Fibroblast of pulmonary artery (primary cell): ENCODE measurements around the gene DPP6.

Source experiments
- DNase-seq: peaks from one replicate; pipeline ENCODE4 v3.0.0-alpha.2; 2010; ENCODE audit warnings: low read depth
- H3K4me3 ChIP-seq: replicated peaks from 2 replicates; pipeline ENCODE4 v1.5.1; 2011; ENCODE audit warnings: low read depth, mild to moderate bottlenecking, control low read depth, low read length, moderate library complexity
- CTCF ChIP-seq: IDR thresholded peaks from 2 replicates; pipeline ENCODE4 v1.5.1; 2011; ENCODE audit warnings: mild to moderate bottlenecking, control low read depth, low read length, inconsistent platforms; ENCODE audit errors: missing control alignments

Gene DPP6

GRCh38 chr7:154255324-154255723 lies 203.1 kb downstream of the DPP6 start:
- H3K4me3 ChIP-seq = no peak overlapping the region
- TF ChIP-seq CTCF = no peak
- no peak for DNase-seq

DNA sequence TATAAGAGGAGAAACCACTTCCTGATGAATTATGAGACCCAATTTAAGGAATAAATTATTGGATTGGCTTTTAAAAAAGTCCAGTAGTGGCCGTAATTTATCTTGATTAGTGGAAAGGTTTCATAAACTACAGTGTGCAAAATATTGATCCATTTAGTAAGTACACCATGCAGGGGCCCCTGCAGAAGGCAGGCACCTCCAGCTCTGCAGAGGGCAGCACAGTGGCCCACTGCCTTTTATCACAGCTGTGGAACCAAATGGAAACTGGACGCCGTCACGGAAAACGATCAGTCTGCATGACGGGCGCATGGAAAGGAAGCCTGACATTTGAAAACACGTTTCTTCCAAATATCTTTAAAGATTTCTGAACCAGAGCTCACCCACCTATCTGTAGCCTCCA lies 204.0 kb downstream of the DPP6 start:
- TF ChIP-seq CTCF = no peak
- no peak for DNase-seq
- no peak overlapping the region for H3K4me3 ChIP-seq

DNA sequence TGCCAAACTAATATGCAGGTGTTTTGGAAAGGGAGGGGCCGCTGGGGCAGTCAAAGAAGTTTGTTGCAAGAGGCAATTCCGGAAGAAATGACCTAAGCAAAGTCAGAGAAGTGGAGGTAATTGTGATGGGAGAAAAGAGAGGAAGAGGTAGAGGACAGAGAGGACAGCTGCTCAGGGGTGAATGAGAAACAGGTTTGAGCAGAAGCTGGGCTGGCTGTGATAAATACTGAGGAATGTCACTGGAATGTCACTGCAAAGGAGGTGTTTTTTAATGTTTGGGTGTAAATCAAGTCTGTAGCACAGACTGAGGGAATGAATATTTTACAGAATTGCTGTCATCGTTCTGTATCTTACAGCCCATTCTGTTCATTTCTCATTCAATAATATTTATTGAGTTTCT lies 207.2 kb downstream of the DPP6 start:
- H3K4me3 ChIP-seq = no peak overlapping the region
- DNase-seq = no peak
- no peak for TF ChIP-seq CTCF

DNA sequence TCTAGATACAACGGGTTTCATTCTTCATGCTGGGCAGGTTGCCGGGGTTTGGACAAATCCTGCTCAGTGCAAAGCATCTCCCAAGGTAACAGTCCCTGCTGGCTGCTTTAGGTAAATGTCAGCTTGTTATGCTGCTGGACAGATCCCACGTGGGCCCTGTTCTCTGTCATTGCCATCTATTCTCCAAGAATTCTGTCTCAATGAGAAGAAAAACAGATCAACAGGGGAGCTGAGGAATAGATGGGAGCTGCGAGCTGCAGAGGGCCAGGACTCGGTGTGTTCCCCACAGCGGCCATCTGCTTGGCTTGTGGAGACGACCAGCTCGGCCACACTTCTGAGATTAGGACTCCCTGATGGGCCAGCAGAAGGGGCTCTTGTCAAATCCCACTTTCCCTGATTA lies 235.2 kb downstream of the DPP6 start:
- no peak for TF ChIP-seq CTCF
- H3K4me3 ChIP-seq = no peak overlapping the region
- DNase-seq = no peak

DNA sequence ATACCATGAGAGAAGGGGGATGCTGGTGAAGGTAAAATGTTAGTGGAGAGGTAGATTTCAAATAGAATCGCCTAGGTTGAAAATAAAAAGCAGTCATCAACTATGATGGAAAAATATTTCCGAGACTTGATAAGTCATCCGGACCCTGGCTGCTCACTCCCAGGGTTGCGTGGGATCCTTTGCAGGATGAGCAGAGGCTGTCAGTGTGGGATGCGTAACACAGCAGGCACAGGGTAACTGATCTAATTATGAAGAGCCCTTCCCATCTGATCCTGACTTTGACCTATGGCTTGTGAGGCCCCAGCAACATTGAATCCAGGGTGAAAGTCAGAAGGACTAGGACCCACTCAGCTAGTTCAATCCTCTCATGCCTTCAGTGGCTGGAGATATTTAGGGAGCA lies 236.9 kb downstream of the DPP6 start:
- no peak overlapping the region for H3K4me3 ChIP-seq
- TF ChIP-seq CTCF = no peak

DNA sequence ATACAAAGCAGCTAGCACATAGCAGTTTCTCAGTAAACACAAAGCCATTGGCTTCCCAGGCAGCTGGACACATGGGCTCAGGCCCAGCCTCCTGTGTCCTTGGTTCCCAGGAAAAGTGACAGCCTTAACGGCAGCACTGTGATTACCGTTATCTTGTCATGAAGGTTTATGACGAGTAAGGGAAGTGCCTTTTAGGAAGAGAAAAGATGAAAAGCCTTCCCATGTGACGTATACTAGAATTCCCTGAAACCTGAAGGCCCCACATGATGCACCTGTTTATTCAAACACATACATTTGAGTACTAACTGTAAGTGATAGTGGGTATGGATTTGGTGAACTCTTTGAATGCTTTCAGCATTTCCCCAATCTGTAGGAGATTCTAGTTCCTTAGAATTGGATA lies 244.2 kb downstream of the DPP6 start:
- no peak for DNase-seq
- H3K4me3 ChIP-seq = no peak overlapping the region
- no peak for TF ChIP-seq CTCF

More for the DNA sequence above, 236.9 kb downstream of the DPP6 start:
- no peak for DNase-seq

- no peak for TF ChIP-seq CTCF
- no peak for DNase-seq
- no peak overlapping the region for H3K4me3 ChIP-seq
These were observed 247.5 kb downstream of the DPP6 start for GRCh38 chr7:154299736-154300135.
